ENCODE measurements around the gene SLITRK6.

- TF ChIP-seq, protein P1, sequence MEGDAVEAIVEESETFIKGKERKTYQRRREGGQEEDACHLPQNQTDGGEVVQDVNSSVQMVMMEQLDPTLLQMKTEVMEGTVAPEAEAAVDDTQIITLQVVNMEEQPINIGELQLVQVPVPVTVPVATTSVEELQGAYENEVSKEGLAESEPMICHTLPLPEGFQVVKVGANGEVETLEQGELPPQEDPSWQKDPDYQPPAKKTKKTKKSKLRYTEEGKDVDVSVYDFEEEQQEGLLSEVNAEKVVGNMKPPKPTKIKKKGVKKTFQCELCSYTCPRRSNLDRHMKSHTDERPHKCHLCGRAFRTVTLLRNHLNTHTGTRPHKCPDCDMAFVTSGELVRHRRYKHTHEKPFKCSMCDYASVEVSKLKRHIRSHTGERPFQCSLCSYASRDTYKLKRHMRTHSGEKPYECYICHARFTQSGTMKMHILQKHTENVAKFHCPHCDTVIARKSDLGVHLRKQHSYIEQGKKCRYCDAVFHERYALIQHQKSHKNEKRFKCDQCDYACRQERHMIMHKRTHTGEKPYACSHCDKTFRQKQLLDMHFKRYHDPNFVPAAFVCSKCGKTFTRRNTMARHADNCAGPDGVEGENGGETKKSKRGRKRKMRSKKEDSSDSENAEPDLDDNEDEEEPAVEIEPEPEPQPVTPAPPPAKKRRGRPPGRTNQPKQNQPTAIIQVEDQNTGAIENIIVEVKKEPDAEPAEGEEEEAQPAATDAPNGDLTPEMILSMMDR (conservative IDR thresholded peaks at IDR 0.05; ENCODE audit: low read length) = peak; percentile 59
- no peak for TF ChIP-seq EZH2phosphoT487 (IDR thresholded peaks at IDR 0.05; ENCODE audit: borderline replicate concordance, low read depth, low read length)
Measured at GRCh38 chr13:85816413-85816812, 17.2 kb upstream of the SLITRK6 start.

All from OCI-LY7 (cell line).